HepG2 (cell line): Measurements from ENCODE around the gene TBC1D22A. TPM values are rescaled to one million over a fixed set of nuclear protein-coding genes. Genes with fewer than 3 reads are reported as not detected.

Experiments used
- ATAC-seq: fragments of 200-7000 bp; cut with Tn5 transposase; 3 replicates; pipeline ENCODE4 v1.9.1; 2020; ENCODE audit warnings: mild to moderate bottlenecking, moderate library complexity
- BruUV-seq: library from RNA; stranded (reverse); fragments of 400-500 nt; replicated peaks from 2 replicates; lab custom pipeline; 2021; lab: Mats Ljungman, UMichigan
- CTCF ChIA-PET: fragments of 300-600 bp; formaldehyde crosslinking; extraction: SDS; loops from one replicate; lab custom pipeline; 2021; ENCODE audit warnings: low total read pairs, inconsistent platforms, low intra/inter-chr PET ratio; lab: Yijun Ruan, JAX
- POLR2A ChIA-PET: fragments of 350-600 bp; sonication (Branson Sonifier 250); formaldehyde crosslinking; loops from one replicate; lab custom pipeline; 2020; ENCODE audit warnings: antibody characterized with exemption, inconsistent platforms; lab: Yijun Ruan, JAX
- DNase-seq: peaks from one replicate; pipeline ENCODE4 v3.0.0-alpha.2; 2015; ENCODE audit warnings: low spot score
- FAIRE-seq: peaks from 3 replicates; lab custom pipeline; 2011; peaks lifted over from hg19 to GRCh38; lab: Jason Lieb, UNC
- H2AFZ ChIP-seq: one replicate; pipeline ENCODE4 v1.6.1; 2011; ENCODE audit warnings: low read length, inconsistent platforms
- H3K27ac ChIP-seq: fragments of 300-600 bp; 3 replicates; pipeline ENCODE4 v1.8.0; 2011; ENCODE audit warnings: mixed run types, mild to moderate bottlenecking, mixed read lengths, low read length, inconsistent platforms; ENCODE audit not compliant: insufficient read depth; ENCODE audit errors: extremely low read length
- H3K27me3 ChIP-seq, 2 experiments: fragments of 200-600 bp in 1 of 2; 2 replicates in 1 of 2; 3 replicates in 1 of 2; pipeline versions ENCODE4 v1.6.0 to v1.8.0; 2011; ENCODE audit warnings: low read length in 2 of 2, mild to moderate bottlenecking in 2 of 2, moderate library complexity in 2 of 2, inconsistent platforms in 1 of 2; ENCODE audit not compliant: insufficient read depth in 2 of 2, control insufficient read depth in 1 of 2
- H3K36me3 ChIP-seq, 2 experiments: fragments of 200-600 bp in 1 of 2; replicated peaks in 1 of 2; 2 replicates in 1 of 2; 3 replicates in 1 of 2; pipeline versions ENCODE4 v1.5.1 to v1.8.0; 2011; ENCODE audit warnings: low read length in 2 of 2, inconsistent platforms in 1 of 2; ENCODE audit not compliant: insufficient read depth in 2 of 2, control insufficient read depth in 1 of 2
- H3K4me1 ChIP-seq: 2 replicates; pipeline ENCODE4 v1.5.1; 2012; ENCODE audit warnings: low read length, inconsistent platforms; ENCODE audit not compliant: insufficient read depth
- H3K4me2 ChIP-seq: 2 replicates; pipeline ENCODE4 v1.6.0; 2011; ENCODE audit warnings: low read depth, low read length, inconsistent platforms
- H3K4me3 ChIP-seq, 3 experiments: fragments of 200-600 bp in 1 of 3; sonication (generic), shearing (Covaris generic) in 1 of 3; replicated peaks in 1 of 3; 2 replicates each; pipeline ENCODE4 v1.5.1; 2011 to 2016; ENCODE audit warnings: low read length in 3 of 3, inconsistent platforms in 2 of 3, low read depth in 2 of 3, mild to moderate bottlenecking in 2 of 3, control low read depth in 1 of 3, mixed read lengths in 1 of 3; ENCODE audit not compliant: insufficient read depth in 1 of 3
- H3K79me2 ChIP-seq: one replicate; pipeline ENCODE4 v1.6.1; 2011; ENCODE audit warnings: low read length, inconsistent platforms; ENCODE audit not compliant: insufficient read depth
- H3K9ac ChIP-seq: 2 replicates; pipeline ENCODE4 v1.6.0; 2011; ENCODE audit warnings: mild to moderate bottlenecking, low read depth, low read length, inconsistent platforms; ENCODE audit not compliant: insufficient read depth
- H3K9me3 ChIP-seq: 2 replicates; pipeline ENCODE4 v1.5.1; 2012; ENCODE audit warnings: mild to moderate bottlenecking, low read length
- H4K20me1 ChIP-seq: 2 replicates; pipeline ENCODE4 v1.6.0; 2011; ENCODE audit warnings: inconsistent platforms, mild to moderate bottlenecking, low read length, moderate library complexity; ENCODE audit not compliant: insufficient read depth
- ELF3 ChIP-seq: IDR thresholded peaks from 2 replicates; pipeline ENCODE4 v1.6.1; 2016; ENCODE audit warnings: missing genetic modification reagents, missing compliant biosample characterization
- FOXM1 ChIP-seq: sonication (generic); formaldehyde crosslinking; IDR thresholded peaks from 2 replicates; pipeline ENCODE4 v1.5.0; 2020; ENCODE audit warnings: missing genetic modification reagents
- HNF1B ChIP-seq: sonication (generic); formaldehyde crosslinking; IDR thresholded peaks from 2 replicates; pipeline ENCODE4 v1.5.1; 2020; ENCODE audit warnings: mild to moderate bottlenecking, moderate library complexity, missing genetic modification reagents
- HOMEZ ChIP-seq: IDR thresholded peaks from 2 replicates; pipeline ENCODE4 v1.6.1; 2016; ENCODE audit warnings: low read depth
- HOXA5 ChIP-seq: sonication (generic); formaldehyde crosslinking; IDR thresholded peaks from 2 replicates; pipeline ENCODE4 v1.4.0; 2020; ENCODE audit warnings: missing genetic modification reagents
- MTF2 ChIP-seq: sonication (generic); formaldehyde crosslinking; IDR thresholded peaks from 2 replicates; pipeline ENCODE4 v1.5.0; 2020; ENCODE audit warnings: missing genetic modification reagents, borderline replicate concordance
- MXI1 ChIP-seq: IDR thresholded peaks from 3 replicates; pipeline ENCODE4 v1.6.1; 2012; ENCODE audit warnings: low read depth, low read length, inconsistent platforms, borderline replicate concordance
- RBAK ChIP-seq: sonication (generic); formaldehyde crosslinking; IDR thresholded peaks from 2 replicates; pipeline ENCODE4 v1.5.1; 2020; ENCODE audit warnings: mild to moderate bottlenecking, missing genetic modification reagents
- RXRA ChIP-seq: sonication (generic); formaldehyde crosslinking; IDR thresholded peaks from 2 replicates; pipeline ENCODE4 v1.5.1; 2020; ENCODE audit warnings: missing genetic modification reagents
- SATB2 ChIP-seq: sonication (generic); formaldehyde crosslinking; IDR thresholded peaks from 2 replicates; pipeline ENCODE4 v1.5.0; 2020; ENCODE audit warnings: missing genetic modification reagents
- USF2 ChIP-seq, 2 experiments: sonication (generic) in 1 of 2; formaldehyde crosslinking in 1 of 2; IDR thresholded peaks; 2 replicates each; pipeline versions ENCODE4 v1.5.1 to v1.6.1; 2011 to 2020; ENCODE audit warnings: borderline replicate concordance in 1 of 2, low read depth in 1 of 2, low read length in 1 of 2, mild to moderate bottlenecking in 1 of 2, missing genetic modification reagents in 1 of 2, moderate library complexity in 1 of 2
- ZNF3 ChIP-seq: IDR thresholded peaks from 2 replicates; pipeline ENCODE4 v1.7.0; 2017; ENCODE audit warnings: inconsistent platforms
- ZNF331 ChIP-seq: sonication (generic); formaldehyde crosslinking; IDR thresholded peaks from 2 replicates; pipeline ENCODE4 v1.4.0; 2020; ENCODE audit warnings: missing genetic modification reagents
- ZNF33B ChIP-seq: sonication (generic); formaldehyde crosslinking; IDR thresholded peaks from 2 replicates; pipeline ENCODE4 v1.5.1; 2020; ENCODE audit warnings: mild to moderate bottlenecking, missing genetic modification reagents
- WGBS: methylation state at CpG from one replicate; pipeline ENCODE4 v1.1.6; 2017; ENCODE audit warnings: low lambda C conversion rate; 5-methylcytosine and 5-hydroxymethylcytosine counted together
- in situ Hi-C: cut with HindIII; loops from 2 replicates; pipeline ENCODE4 v1.10.0; 2017; ENCODE audit warnings: low pct_unique_long_range_greater_than_20kb; ENCODE audit not compliant: extremely low pct_ligation_motif_present
- intact Hi-C: fragments of 100-400 bp; cut with micrococcal nuclease; formaldehyde crosslinking; loops from one replicate; pipeline ENCODE4 v1.10.0; 2022; ENCODE audit not compliant: unreplicated experiment
- polyA plus RNA-seq, 8 experiments: library from polyadenylated mRNA; depleted of rRNA in 3 of 8; stranded (reverse) in 7 of 8; unstranded in 1 of 8; fragments of >200 nt; fragmentation: Illumina TruSeq in 4 of 8; extraction: Trizol in 4 of 8; gene quantifications; 2 replicates each; pipeline versions ENCODE4 v1.2.1 to v1.2.3, GENCODE V29; 2011 to 2016; ENCODE audit warnings: low read depth in 4 of 8, missing spikeins in 1 of 8, mixed read lengths in 1 of 8; ENCODE audit not compliant: insufficient read depth in 1 of 8
- total RNA-seq, 5 experiments: library from RNA; depleted of rRNA; stranded (reverse); fragments of >200 nt; fragmentation: Illumina TruSeq; extraction: Trizol; gene quantifications; 2 replicates each; pipeline ENCODE4 v1.2.3, GENCODE V29; 2016; ENCODE audit warnings: low read depth in 1 of 5
- TF ChIP-seq, protein P1 (sequence below), 2 experiments: sonication (generic) in 1 of 2; formaldehyde crosslinking in 1 of 2; IDR thresholded peaks; 2 replicates each; pipeline versions ENCODE4 v1.4.0 to v1.6.1; 2018 to 2020; ENCODE audit warnings: missing genetic modification reagents in 2 of 2, borderline replicate concordance in 1 of 2, low read depth in 1 of 2, mild to moderate bottlenecking in 1 of 2, missing biosample characterization in 1 of 2

Gene TBC1D22A
- total and polyA plus RNA-seq, 2 of the 13 experiments (the other 11 are each of a cell fraction or from before 2014, with no cell fraction given): 17.3 to 18.0 TPM

- ChIA-PET POLR2A (no interaction called here), CTCF (no interaction called here)
- no peak overlapping the region for H3K4me3 ChIP-seq
- no peak for FAIRE-seq
- intact Hi-C loops (no loop called here), in situ Hi-C loops (no loop called here)
- H3K36me3 ChIP-seq: no peaks in the 10 kb centered on the region
- no peaks in the 10 kb centered on the region for H3K27me3 ChIP-seq
- H3K4me1 ChIP-seq: peaks cover 20% of the 10 kb centered on the region
- no TSS peak for BruUV-seq
- no peak overlapping the region for H3K4me2 ChIP-seq
- no peaks in the 10 kb centered on the region for H4K20me1 ChIP-seq
- ATAC-seq: no peak
- no peak overlapping the region for H2AFZ ChIP-seq
- DNase-seq: no peak
- no peak overlapping the region for H3K9ac ChIP-seq
- H3K79me2 ChIP-seq: no peaks in the 10 kb centered on the region
- peaks cover 14% of the 10 kb centered on the region for H3K9me3 ChIP-seq
- H3K27ac ChIP-seq: no peak overlapping the region
- WGBS: 94% methylated on average over 11 of the region's 11 CpGs
- TF ChIP-seq HNF1B (CRISPR knock-in tag) (no peak), ZNF331 (CRISPR knock-in tag) (no peak), HOMEZ (no peak), ZNF3 (no peak), USF2 (IDR thresholded peaks at IDR 0.05; ENCODE audit: low read depth, low read length) (no peak), USF2 (CRISPR knock-in tag; IDR thresholded peaks at IDR 0.05; ENCODE audit: borderline replicate concordance) (no peak), HOXA5 (CRISPR knock-in tag) (no peak), ELF3 (no peak), RBAK (CRISPR knock-in tag) (no peak), RXRA (CRISPR knock-in tag) (no peak), MTF2 (CRISPR knock-in tag) (no peak), SATB2 (CRISPR knock-in tag) (no peak), MXI1 (no peak), ZNF33B (CRISPR knock-in tag) (no peak), FOXM1 (CRISPR knock-in tag) (no peak)
- TF ChIP-seq, protein P1, sequence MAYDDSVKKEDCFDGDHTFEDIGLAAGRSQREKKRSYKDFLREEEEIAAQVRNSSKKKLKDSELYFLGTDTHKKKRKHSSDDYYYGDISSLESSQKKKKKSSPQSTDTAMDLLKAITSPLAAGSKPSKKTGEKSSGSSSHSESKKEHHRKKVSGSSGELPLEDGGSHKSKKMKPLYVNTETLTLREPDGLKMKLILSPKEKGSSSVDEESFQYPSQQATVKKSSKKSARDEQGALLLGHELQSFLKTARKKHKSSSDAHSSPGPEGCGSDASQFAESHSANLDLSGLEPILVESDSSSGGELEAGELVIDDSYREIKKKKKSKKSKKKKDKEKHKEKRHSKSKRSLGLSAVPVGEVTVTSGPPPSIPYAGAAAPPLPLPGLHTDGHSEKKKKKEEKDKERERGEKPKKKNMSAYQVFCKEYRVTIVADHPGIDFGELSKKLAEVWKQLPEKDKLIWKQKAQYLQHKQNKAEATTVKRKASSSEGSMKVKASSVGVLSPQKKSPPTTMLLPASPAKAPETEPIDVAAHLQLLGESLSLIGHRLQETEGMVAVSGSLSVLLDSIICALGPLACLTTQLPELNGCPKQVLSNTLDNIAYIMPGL (CRISPR knock-in tag; IDR thresholded peaks at IDR 0.05; ENCODE audit: borderline replicate concordance in 1 of 2, low read depth in 1 of 2): no peak
These were observed 326.2 kb downstream of the TBC1D22A start for GRCh38 chr22:47088480-47089158.
